Stimulated activated CD8-positive, alpha-beta memory T cell treated with anti-CD3 and anti-CD28 coated beads, Interleukin-4, amount 100 ng/mL, for 4 hours (primary cell): ENCODE data around the gene ERI3.

Experiments
- DNase-seq, 2 donors: peaks; one replicate each; pipeline ENCODE4 v3.0.0-alpha.2; 2020; ENCODE audit warnings: low read depth in 2 of 2, low spot score in 1 of 2

The ERI3 gene

GRCh38 chr1:44263568-44264450 is 91.2 kb downstream of the ERI3 start:
- no peak for DNase-seq

DNA sequence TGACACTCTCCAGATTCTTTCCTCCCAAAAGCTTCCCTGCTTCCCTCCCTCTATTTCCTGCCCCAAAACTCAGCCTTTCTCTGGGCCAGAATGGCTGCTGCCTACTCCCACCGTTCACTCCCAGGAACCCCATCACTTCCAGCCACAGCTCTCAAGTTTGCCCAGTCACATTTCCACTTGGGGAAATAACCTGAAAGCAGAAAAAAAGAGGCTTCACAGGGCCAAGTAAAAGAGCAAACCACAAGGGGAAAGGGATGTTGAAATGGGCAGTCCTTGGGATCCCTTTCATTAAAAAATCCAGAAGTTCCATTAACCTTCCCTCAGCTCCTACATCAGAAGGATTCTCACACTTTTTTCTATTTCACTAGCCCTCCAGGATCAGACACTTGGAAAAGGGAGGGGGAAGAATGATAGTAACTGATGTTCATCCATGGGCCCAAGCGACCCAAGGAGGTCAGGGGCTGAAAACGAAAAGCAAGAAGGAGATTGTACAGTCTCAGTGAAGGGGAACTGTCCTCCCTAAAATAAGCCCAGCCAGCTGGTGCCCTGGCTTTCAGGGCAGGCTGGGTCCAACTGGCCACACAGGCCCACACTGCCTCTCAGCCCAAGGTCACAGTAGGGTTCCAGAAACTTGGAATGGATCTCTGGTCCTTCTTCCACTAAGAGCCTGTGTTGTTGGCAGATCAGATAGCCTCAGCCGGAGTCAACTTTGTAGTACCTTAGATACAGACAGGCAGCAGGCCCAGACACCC is 92.1 kb downstream of the ERI3 start:
- no peak for DNase-seq

- no peak for DNase-seq
Measured at GRCh38 chr1:44262414-44262813, 92.6 kb downstream of the ERI3 start.

DNA sequence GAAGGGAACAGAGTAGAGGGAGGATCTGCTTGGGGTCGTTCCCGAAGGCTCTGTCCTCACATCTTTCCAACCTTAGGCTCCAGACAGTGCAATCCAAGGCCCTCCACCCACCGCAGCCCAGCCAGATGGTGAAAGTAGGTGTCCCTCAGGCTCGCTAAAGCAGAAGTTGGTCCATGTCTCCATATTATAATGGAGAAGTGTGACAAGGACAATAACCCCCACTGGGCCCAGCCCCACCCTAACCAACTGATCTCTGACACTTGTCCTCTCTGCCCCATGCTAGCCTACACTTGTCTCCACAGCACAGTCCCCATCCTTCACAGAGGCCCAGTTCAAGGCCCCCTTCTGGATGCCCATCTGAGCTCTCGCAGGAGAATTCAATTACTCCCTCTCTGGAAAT is 93.1 kb downstream of the ERI3 start:
- DNase-seq, result no peak

DNA sequence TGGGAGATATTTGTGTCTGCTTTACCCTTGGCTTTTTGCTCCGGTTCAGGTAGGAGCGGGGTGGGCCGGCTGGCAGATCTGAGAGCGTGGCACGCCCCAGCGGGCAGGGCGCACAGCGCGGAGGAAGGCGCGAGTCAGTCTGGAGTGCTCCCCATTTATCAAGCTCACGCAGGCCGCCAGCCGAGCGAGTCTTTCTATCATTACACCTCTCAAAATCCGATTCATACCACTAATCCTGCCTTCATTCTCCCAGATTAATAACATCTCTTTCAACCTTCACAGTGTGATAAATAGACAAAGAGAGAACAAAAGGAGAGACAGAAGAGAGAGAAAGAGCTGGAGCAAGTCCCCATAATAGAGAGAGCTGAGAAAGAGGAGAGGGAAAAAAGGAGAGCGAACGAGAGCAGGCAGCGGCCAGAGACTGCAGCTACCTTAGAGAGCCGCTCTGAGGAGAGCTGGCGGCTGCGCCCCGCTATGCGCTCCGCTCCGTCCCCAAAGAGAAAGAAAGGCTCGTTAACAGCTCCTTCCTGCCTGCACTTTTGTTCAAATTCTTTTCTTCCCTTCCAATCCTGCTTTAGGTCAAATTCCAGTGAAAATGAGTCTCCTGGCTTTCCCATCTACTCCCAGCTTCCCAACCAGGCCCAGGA is 93.8 kb downstream of the ERI3 start:
- DNase-seq, result no peak

- no peak for DNase-seq
Measured at GRCh38 chr1:44260792-44261170, 94.3 kb downstream of the ERI3 start.

DNA sequence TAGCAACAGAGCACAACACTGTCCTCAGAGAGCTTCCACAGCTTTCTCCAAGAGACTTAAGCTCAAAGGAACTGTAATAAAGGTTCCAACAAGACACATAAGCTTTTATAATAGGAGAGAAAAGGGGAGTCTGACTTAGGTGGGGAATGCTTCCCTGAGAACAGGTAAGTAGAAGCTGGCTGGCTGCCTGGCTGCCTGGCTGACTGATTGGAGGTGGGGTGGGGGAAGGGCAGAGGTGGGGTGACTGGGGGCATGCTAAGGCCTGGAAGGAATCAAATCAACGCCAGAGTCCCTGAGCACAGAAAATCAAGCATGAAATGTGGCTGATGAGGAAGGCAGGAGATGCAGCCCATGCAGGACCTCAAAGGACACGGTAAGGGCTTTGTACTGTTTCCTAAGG is 96.0 kb downstream of the ERI3 start:
- no peak for DNase-seq

DNA sequence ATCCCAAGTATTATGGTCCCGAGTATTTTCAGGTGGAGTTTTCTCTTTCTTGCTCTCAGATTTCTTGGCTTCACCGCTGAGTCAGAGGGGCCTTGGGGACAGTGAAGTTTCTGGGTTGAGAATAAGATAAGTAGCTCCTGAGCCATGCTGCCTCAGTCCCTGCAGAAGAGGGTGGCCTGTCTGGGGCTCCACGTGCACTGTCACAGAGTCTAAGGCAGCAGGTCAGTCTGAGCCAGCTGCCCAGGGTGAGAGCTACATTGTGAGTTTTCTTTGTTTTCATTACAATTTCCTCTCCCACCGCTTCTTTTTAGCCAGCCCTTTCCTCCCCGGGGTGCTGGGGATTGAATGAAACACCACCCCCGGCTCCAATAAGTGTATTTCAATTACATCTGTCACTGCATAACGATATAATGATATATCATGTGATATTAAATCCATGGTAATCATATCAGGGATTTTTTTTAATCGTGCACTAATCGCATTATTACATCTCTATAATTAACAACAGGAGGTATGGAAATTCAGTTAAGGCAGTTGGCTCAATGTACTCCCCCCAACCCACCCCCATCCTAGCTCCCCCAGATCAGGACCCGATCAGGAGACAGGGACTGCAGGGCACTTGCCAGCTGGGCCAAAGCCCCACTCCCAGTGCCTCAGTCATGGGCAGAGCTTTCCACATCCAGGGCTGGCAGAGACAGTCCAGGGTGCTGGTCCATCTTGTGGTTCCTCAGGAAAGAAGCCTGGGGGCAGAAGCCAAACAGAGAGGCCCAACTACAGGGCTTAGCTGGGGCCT is 98.1 kb downstream of the ERI3 start:
- DNase-seq, result no peak

- no peak for DNase-seq
Measured at GRCh38 chr1:44254392-44254910, 100.6 kb downstream of the ERI3 start.

DNA sequence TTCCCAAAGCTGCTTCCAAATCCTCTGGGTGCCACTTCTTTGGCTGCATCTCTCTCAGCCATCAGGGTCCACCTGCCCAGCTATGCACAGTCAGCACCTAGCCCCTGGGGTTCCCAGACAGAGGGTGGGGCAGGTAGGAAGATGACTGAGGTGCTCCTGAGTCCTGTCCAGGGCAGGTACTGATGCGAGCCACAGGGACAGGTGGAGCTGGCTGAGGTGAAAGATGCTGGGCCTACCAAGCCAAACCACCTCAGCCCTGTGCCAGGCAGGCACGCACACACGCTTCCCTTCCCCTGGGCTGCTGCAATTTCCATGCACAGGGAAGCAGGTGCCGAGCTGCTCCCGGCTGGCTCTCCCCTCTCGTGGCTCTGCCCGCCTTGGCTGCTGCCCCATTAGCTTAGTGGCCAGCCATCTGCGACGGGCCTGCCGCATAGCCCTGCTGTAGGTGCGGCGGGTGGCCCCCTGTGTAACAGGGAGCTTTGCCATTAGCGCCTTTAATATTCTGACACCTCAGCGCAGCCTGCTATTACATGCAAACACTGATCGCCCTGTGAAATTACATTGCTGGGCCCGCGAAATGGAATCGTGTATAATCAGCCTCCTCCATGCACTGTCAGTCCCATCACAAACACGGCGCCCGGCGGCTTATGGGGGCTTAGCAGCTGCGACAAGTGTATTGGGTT is 102.9 kb downstream of the ERI3 start:
- DNase-seq, result no peak

DNA sequence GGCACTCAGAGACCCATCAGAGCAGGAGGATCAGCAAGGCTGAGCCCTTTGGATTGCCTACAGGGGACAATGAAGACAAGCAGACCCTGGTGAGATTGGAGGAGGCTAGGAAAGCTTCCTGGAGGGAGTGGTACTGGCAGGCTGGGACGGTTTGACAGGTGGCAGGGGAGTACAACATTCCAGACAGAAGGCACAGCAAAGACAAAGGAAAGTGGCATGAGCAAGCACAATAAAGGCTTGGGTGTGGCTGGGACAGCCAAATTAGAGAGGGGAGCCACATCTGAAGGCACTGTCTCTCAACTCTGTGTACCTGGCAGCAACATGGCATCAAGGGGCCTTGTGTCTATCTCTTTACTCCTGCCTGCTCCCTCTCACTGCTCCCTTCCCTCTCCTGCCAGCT is 103.6 kb downstream of the ERI3 start:
- DNase-seq, result no peak

DNA sequence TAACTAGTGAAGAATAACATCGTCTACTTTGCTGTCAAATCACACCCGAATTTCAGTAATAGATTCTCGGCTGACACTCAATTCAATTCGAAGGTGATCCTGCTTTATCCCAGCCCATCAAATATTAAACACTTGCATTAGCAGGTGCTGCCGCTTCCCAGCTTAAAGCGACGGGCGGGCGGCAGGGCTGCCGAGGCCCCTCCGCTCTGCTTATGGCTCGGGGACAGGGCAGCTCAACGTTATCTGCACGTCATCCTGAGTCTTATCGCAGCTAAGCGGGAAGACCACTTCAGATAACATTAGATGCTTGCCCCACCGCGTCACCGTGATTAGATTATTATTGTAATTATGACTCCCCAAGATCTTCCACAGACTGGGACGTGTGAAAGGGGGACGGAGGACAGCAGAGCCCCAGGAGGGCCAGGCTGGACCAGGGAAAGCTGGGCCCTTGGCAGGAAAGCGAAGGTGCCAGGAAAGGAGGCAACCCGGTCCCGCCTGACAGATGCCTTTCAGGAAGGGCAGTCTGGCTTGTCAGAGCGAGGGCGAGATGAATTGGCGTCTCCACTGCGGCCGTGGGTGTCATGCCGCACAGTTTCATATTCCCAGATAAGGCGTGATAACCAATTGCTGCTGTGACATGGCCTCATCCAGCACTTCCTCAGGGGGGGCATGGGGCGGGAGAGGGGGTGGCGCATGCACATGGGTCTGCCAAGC is 104.8 kb downstream of the ERI3 start:
- no peak for DNase-seq

DNA sequence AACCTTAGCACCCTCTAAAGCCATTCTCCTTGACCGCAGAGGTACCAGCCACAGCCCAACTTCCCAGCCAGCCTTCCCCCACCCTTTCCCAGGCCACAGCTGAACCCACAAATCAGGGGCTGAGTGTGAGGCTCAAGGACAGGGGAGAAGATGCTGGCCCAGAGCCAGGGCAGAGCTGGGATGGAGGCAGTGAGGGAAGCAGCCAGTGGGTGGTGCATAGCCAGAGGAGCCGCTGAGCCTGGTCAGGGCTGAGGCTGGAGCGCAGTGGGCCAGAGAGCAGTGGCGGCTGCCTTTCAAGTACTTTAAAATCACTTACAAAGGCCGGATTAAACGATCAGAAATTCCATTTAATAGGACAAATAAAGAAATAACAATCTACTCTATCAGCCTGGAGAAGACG is 105.5 kb downstream of the ERI3 start:
- DNase-seq, result no peak

GRCh38 chr1:44246806-44247205 is 108.3 kb downstream of the ERI3 start:
- no peak for DNase-seq

DNA sequence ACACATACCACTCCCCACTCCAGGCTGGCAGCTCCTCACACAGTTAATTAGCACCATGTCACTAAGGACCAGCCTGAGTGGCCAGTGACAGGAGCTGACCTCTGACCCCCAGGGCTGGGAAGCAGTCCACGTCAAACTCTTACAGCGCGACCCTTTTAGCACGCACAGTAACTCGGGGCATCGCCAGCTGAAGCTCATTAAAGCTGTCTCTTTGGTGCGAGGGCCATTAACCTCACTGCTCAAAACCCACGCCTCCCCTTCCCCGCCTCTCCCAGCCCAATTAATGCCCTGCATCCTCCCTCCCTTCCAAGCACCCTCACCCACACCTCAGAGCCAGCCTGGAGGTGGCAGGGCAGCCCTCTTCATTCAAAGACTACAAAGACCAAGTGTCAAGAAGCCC is 110.1 kb downstream of the ERI3 start:
- no peak for DNase-seq

GRCh38 chr1:44243782-44244495 is 111.1 kb downstream of the ERI3 start:
- no peak for DNase-seq

- no peak for DNase-seq
Measured at GRCh38 chr1:44242746-44243145, 112.3 kb downstream of the ERI3 start.

- DNase-seq, result no peak
Measured at GRCh38 chr1:44240802-44241671, 114.0 kb downstream of the ERI3 start.
